Measurements from ENCODE around the gene BHLHE23.

DNA sequence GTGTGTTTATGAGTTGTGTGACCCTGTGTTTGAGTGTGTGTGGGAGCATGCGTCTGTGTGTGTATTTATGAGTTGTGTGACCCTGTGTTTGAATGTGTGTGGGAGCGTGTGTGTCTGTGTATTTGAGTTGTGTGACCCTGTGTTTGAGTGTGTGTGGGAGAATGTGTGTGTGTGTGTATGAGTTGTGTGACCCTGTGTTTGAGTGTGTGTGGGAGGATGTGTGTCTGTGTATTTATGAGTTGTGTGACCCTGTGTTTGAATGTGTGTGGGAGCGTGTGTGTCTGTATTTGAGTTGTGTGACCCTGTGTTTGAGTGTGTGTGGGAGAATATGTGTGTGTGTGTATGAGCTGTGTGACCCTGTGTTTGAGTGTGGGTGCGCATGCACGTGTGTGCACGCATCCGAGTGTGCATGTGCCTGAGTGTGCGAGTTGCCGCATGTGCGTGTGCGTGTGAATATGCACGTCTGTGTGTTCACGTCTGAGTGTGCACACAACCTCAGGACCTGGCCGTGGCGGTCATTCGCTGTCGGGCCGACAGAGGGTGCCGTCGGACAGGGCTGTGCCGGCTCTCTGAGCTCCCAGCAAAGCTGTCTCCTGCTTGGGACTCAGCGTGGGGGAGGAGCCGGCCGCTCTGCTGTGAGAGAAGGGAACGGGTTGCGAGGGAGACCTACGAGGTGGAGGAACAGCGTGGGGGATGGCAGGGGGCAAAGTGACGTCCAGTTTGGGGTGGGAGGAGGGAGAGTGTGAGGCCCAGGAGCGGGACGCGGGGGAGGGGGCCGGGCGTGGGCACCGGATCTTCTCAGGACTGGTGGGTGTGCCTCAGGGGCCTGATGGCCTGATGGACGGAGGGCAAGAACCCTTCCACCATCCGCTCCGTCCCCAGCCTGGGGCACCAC is 34.6 kb downstream of the BHLHE23 start:
- TF ChIP-seq CTCF (IDR thresholded peaks at IDR 0.05) (peak; percentile 75 to 91 (median 86)), POLR2A (IDR thresholded peaks at IDR 0.05) (no peak)

Data from heart left ventricle (tissue), 13 donors.